GM23338 (cell line): ENCODE measurements around the gene MDN1. TPM values are rescaled to one million over a fixed set of nuclear protein-coding genes. Genes with fewer than 3 reads are reported as not detected.

Experiments used
- ATAC-seq: fragments of 200-7000 bp; cut with Tn5 transposase; 3 replicates; pipeline ENCODE4 v1.9.1; 2020
- DNase-seq: peaks from one replicate; pipeline ENCODE4 v3.0.0-alpha.2; 2015; ENCODE audit warnings: low spot score
- H2AFZ ChIP-seq: fragments of 200-600 bp; sonication (generic); 2 replicates; pipeline ENCODE4 v1.8.0; 2016; ENCODE audit warnings: antibody characterized with exemption, mild to moderate bottlenecking, moderate library complexity
- H3F3A ChIP-seq: fragments of 200-600 bp; sonication (generic); replicated peaks from 2 replicates; pipeline ENCODE4 v1.8.0; 2017; ENCODE audit warnings: antibody characterized with exemption, mixed run types, low read depth
- H3K27ac ChIP-seq: fragments of 200-600 bp; sonication (generic); 2 replicates; pipeline ENCODE4 v1.6.1; 2016; ENCODE audit warnings: low read depth
- H3K27me3 ChIP-seq: fragments of 200-600 bp; sonication (generic); 2 replicates; pipeline ENCODE4 v1.8.0; 2016; ENCODE audit warnings: mild to moderate bottlenecking, mixed run types, moderate library complexity; ENCODE audit not compliant: insufficient read depth
- H3K36me3 ChIP-seq: fragments of 200-600 bp; sonication (generic); 2 replicates; pipeline ENCODE4 v1.8.0; 2016; ENCODE audit warnings: mild to moderate bottlenecking; ENCODE audit not compliant: insufficient read depth
- H3K4me1 ChIP-seq: fragments of 200-600 bp; sonication (generic); 2 replicates; pipeline ENCODE4 v1.8.0; 2016; ENCODE audit warnings: mild to moderate bottlenecking, moderate library complexity; ENCODE audit not compliant: insufficient read depth
- H3K4me2 ChIP-seq: fragments of 200-600 bp; sonication (generic); 2 replicates; pipeline ENCODE4 v1.7.1; 2017; ENCODE audit warnings: mixed run types
- H3K4me3 ChIP-seq: fragments of 200-600 bp; sonication (generic); 2 replicates; pipeline ENCODE4 v1.6.1; 2016; ENCODE audit warnings: mixed run types
- H3K79me2 ChIP-seq: fragments of 200-600 bp; sonication (generic); replicated peaks from 2 replicates; pipeline ENCODE4 v1.8.0; 2017; ENCODE audit warnings: mild to moderate bottlenecking; ENCODE audit not compliant: insufficient read depth
- H3K9me2 ChIP-seq: fragments of 200-600 bp; sonication (generic); 2 replicates; pipeline ENCODE4 v1.8.0; 2017; ENCODE audit not compliant: insufficient read depth
- H4K20me1 ChIP-seq: fragments of 200-600 bp; sonication (generic); replicated peaks from 2 replicates; pipeline ENCODE4 v1.8.0; 2017; ENCODE audit warnings: mild to moderate bottlenecking; ENCODE audit not compliant: insufficient read depth
- H3K27ac Mint-ChIP-seq: 2 replicates; pipeline ENCODE4 v1.8.0; 2020; ENCODE audit warnings: inconsistent platforms, mild to moderate bottlenecking, moderate library complexity, mixed read lengths
- H3K27me3 Mint-ChIP-seq: 3 replicates; pipeline ENCODE4 v1.8.0; 2022; ENCODE audit warnings: low read depth, mild to moderate bottlenecking, moderate library complexity, mixed read lengths, inconsistent platforms; ENCODE audit not compliant: insufficient read depth, poor library complexity
- H3K36me3 Mint-ChIP-seq: 3 replicates; pipeline ENCODE4 v1.8.0; 2021; ENCODE audit warnings: low read depth, mild to moderate bottlenecking, inconsistent platforms, moderate library complexity, mixed read lengths
- H3K4me1 Mint-ChIP-seq: 3 replicates; pipeline ENCODE4 v1.8.0; 2020; ENCODE audit warnings: mild to moderate bottlenecking, inconsistent platforms, mixed read lengths
- H3K4me3 Mint-ChIP-seq: 3 replicates; pipeline ENCODE4 v1.8.0; 2021; ENCODE audit warnings: moderate library complexity, mild to moderate bottlenecking, inconsistent platforms, mixed read lengths
- H3K9me3 Mint-ChIP-seq: 3 replicates; pipeline ENCODE4 v1.8.0; 2020; ENCODE audit warnings: moderate library complexity, mild to moderate bottlenecking, inconsistent platforms, mixed read lengths
- CTCF ChIP-seq, 2 experiments: fragments of 200-600 bp in 1 of 2; sonication (generic) in 1 of 2; conservative IDR thresholded peaks; 2 replicates each; pipeline versions ENCODE4 v1.5.1 to v1.6.1; 2016 to 2017; ENCODE audit warnings: antibody characterized with exemption in 2 of 2, low read depth in 2 of 2, mild to moderate bottlenecking in 2 of 2, moderate library complexity in 1 of 2
- EZH2phosphoT487 ChIP-seq: fragments of 200-600 bp; sonication (generic); IDR thresholded peaks from one replicate; pipeline ENCODE4 v1.8.1; 2018; ENCODE audit warnings: antibody characterized with exemption; ENCODE audit not compliant: unreplicated experiment
- NANOG ChIP-seq: IDR thresholded peaks from 2 replicates; pipeline ENCODE4 v1.6.1; 2016; ENCODE audit warnings: antibody characterized with exemption, borderline replicate concordance
- ZNF114 ChIP-seq: fragments of 250-450 bp; sonication (Bioruptor Pico); IDR thresholded peaks from 2 replicates; pipeline ENCODE4 v1.5.0; 2020; ENCODE audit warnings: mild to moderate bottlenecking, moderate library complexity
- ZNF462 ChIP-seq: fragments of 250-450 bp; sonication (Bioruptor Pico); IDR thresholded peaks from 2 replicates; pipeline ENCODE4 v1.5.0; 2020; ENCODE audit warnings: mild to moderate bottlenecking, moderate library complexity
- polyA plus RNA-seq: library from polyadenylated mRNA; unstranded; fragments of >200 nt; fragmentation: Nextera tagmentation; extraction: Ambion mirVana; gene quantifications from 2 replicates; pipeline ENCODE4 v1.2.1, GENCODE V29; 2016
- total RNA-seq: library from RNA; depleted of rRNA; stranded (reverse); fragments of >200 nt; shearing (Covaris generic); gene quantifications from 2 replicates; pipeline ENCODE4 v1.2.3, GENCODE V29; 2014

MDN1 gene
- total and polyA plus RNA-seq, 2 experiments from 2014 or later, result 165 to 217 TPM

GRCh38 chr6:89680551-89680950 lies 139.0 kb downstream of the MDN1 start:
- H3K27ac Mint-ChIP-seq, result peak overlapping the region; percentile 85
- H3K9me2 ChIP-seq, result no peaks in the 10 kb centered on the region
- no peak overlapping the region for H3K4me2 ChIP-seq
- H3K27ac ChIP-seq, result peak overlapping the region; percentile 76
- H3F3A ChIP-seq, result peaks cover 30% of the 10 kb centered on the region; the same call in 1 of the 2 replicates
- 0 out of 2 replicates have a peak, but pooled peaks cover 3% of the 10 kb centered on the region for H4K20me1 ChIP-seq
- H3K4me3 Mint-ChIP-seq, result no peak overlapping the region
- H3K4me1 Mint-ChIP-seq, result peaks cover 34% of the 10 kb centered on the region
- TF ChIP-seq CTCF (conservative IDR thresholded peaks at IDR 0.05; ENCODE audit: low read depth in 2 of 2) (no peak), ZNF462 (no peak)
- H3K4me1 ChIP-seq, result peaks cover 22% of the 10 kb centered on the region
- peaks cover 91% of the 10 kb centered on the region for H3K36me3 ChIP-seq
- peaks cover 14% of the 10 kb centered on the region; the same call in 1 of the 2 replicates for H3K79me2 ChIP-seq
- H3K9me3 Mint-ChIP-seq, result no peaks in the 10 kb centered on the region
- H3K4me3 ChIP-seq, result no peak overlapping the region
- ATAC-seq (no peak), DNase-seq (no peak)
- H2AFZ ChIP-seq, result no peak overlapping the region
- peaks cover 98% of the 10 kb centered on the region for H3K36me3 Mint-ChIP-seq
- peaks cover 7% of the 10 kb centered on the region for H3K27me3 Mint-ChIP-seq
- H3K27me3 ChIP-seq, result no peaks in the 10 kb centered on the region

- Histone ChIP-seq H3K4me2 (no peak overlapping the region), H3K27ac (peak overlapping the region; percentile 76), H3K79me2 (peaks cover 14% of the 10 kb centered on the region), H4K20me1 (0 out of 2 replicates have a peak, but pooled peaks cover 3% of the 10 kb centered on the region), H3K9me2 (no peaks in the 10 kb centered on the region), H2AFZ (no peak overlapping the region), H3K36me3 (peaks cover 91% of the 10 kb centered on the region), H3F3A (peaks cover 34% of the 10 kb centered on the region; the same call in 1 of the 2 replicates), H3K4me1 (peaks cover 22% of the 10 kb centered on the region), H3K4me3 (no peak overlapping the region), H3K27me3 (no peaks in the 10 kb centered on the region)
- peak overlapping the region; percentile 85 for H3K27ac Mint-ChIP-seq
- no peak for ATAC-seq
- H3K4me3 Mint-ChIP-seq, result no peak overlapping the region
- H3K4me1 Mint-ChIP-seq, result peaks cover 34% of the 10 kb centered on the region
- peaks cover 7% of the 10 kb centered on the region for H3K27me3 Mint-ChIP-seq
- peaks cover 98% of the 10 kb centered on the region for H3K36me3 Mint-ChIP-seq
- no peaks in the 10 kb centered on the region for H3K9me3 Mint-ChIP-seq
- no peak for DNase-seq
- TF ChIP-seq EZH2phosphoT487 (no peak), NANOG (no peak), CTCF (conservative IDR thresholded peaks at IDR 0.05; ENCODE audit: low read depth in 2 of 2) (no peak), ZNF114 (CRISPR knock-in tag) (no peak)
These were observed 139.4 kb downstream of the MDN1 start for GRCh38 chr6:89680150-89680549.
